Activated CD8-positive, alpha-beta memory T cell treated with anti-CD3 and anti-CD28 coated beads, Interleukin-2, amount 10 ng/mL, durations not matched to agents 7 days and 5 days (primary cell): Measurements from ENCODE around the gene BLOC1S3. TPM values are rescaled to one million over a fixed set of nuclear protein-coding genes. Genes with fewer than 3 reads are reported as not detected.
"Not testable (repeated sequence)": the region's sequence is repeated elsewhere in the genome, so short reads cannot be mapped to it uniquely, and the experiment has no call there.

ENCODE experiments used
- ATAC-seq: fragments of 150-1000 bp; cut with Tn5 transposase; one replicate; pipeline ENCODE4 v1.10.0; 2021; ENCODE audit warnings: moderate library complexity
- CTCF ChIA-PET: fragments of 350-600 bp; sonication (Branson Sonifier 250); formaldehyde crosslinking; loops from one replicate; lab custom pipeline; 2021; ENCODE audit warnings: antibody characterized with exemption; lab: Charles Lee
- DNase-seq: peaks from one replicate; pipeline ENCODE4 v3.0.0-alpha.2; 2020
- H3K27ac Mint-ChIP-seq: one replicate; pipeline ENCODE4 v1.8.0; 2021; ENCODE audit warnings: mild to moderate bottlenecking, mixed read lengths
- H3K27me3 Mint-ChIP-seq: one replicate; pipeline ENCODE4 v1.8.0; 2021; ENCODE audit warnings: mixed read lengths
- H3K36me3 Mint-ChIP-seq: one replicate; pipeline ENCODE4 v1.8.0; 2021; ENCODE audit warnings: mild to moderate bottlenecking, mixed read lengths
- H3K4me1 Mint-ChIP-seq: one replicate; pipeline ENCODE4 v1.8.0; 2021; ENCODE audit warnings: mixed read lengths
- H3K4me3 Mint-ChIP-seq: one replicate; pipeline ENCODE4 v1.8.0; 2021; ENCODE audit warnings: mild to moderate bottlenecking, moderate library complexity, mixed read lengths
- H3K9me3 Mint-ChIP-seq: one replicate; pipeline ENCODE4 v1.8.0; 2022; ENCODE audit warnings: low read depth, mixed read lengths
- total RNA-seq, 2 experiments: library from RNA; stranded (reverse); gene quantifications; one replicate each; pipeline ENCODE4 v1.2.3, GENCODE V29; 2021

The BLOC1S3 gene
- total RNA-seq, 2 experiments from 2014 or later = 15.7 to 17.6 TPM

- ATAC-seq (no peak), DNase-seq (no peak)
- Mint-ChIP-seq H3K9me3 (no peaks in the 10 kb centered on the region), H3K27me3 (peaks cover 56% of the 10 kb centered on the region), H3K4me3 (no peak overlapping the region), H3K4me1 (peaks cover 3% of the 10 kb centered on the region), H3K36me3 (no peaks in the 10 kb centered on the region), H3K27ac (no peak overlapping the region)
- CTCF ChIA-PET = no interaction called here
These were observed 38.8 kb downstream of the BLOC1S3 start for GRCh38 chr19:45217193-45217956.

DNA sequence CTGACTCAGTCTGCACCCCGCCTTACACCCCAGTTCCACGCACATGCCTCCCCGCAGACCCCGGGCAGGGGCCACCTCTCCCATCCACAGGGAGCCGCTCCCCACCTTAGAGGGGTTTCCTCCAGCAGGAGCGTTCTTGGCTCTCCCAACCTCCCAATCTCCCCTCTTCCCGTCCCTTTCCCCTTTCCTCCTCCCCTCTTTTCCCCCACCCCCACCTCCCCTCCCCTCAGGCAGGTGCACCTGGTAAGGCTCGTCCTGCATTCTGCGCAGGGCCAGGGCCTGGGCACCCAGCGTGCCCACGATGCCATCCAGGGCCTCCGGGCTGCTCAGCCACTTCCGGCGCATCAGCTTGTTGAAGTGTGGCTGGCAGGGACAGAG is 39.4 kb downstream of the BLOC1S3 start:
- CTCF ChIA-PET = no interaction called here
- no peak for DNase-seq
- H3K27ac Mint-ChIP-seq = no peak overlapping the region
- H3K27me3 Mint-ChIP-seq = peaks cover 58% of the 10 kb centered on the region
- ATAC-seq = no peak
- peaks cover 3% of the 10 kb centered on the region for H3K4me1 Mint-ChIP-seq
- no peaks in the 10 kb centered on the region for H3K36me3 Mint-ChIP-seq
- no peak overlapping the region for H3K4me3 Mint-ChIP-seq
- no peaks in the 10 kb centered on the region for H3K9me3 Mint-ChIP-seq

DNA sequence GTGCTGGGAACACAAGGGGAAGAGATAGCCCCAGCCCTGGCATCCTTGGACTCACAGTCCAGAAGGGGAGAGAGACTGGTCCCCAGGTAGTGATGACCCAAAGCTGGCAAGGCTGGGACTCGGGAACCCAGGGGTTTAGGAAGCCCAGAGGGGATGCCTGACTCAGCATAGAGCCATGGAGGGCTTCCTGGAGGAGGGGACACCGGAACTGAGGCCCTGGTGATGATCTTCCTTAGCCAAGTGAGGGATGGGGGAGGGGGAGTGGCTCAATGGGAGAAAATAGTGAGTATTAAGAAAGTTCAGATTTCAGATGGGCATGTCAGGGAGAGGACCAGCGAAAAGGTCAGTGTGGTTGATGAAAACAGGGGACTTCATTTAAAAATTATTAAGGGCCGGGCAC is 39.8 kb downstream of the BLOC1S3 start:
- no peaks in the 10 kb centered on the region for H3K9me3 Mint-ChIP-seq
- H3K27ac Mint-ChIP-seq = no peak overlapping the region
- ATAC-seq (no peak), DNase-seq (no peak)
- peaks cover 3% of the 10 kb centered on the region for H3K4me1 Mint-ChIP-seq
- no peak overlapping the region for H3K4me3 Mint-ChIP-seq
- H3K36me3 Mint-ChIP-seq = no peaks in the 10 kb centered on the region
- CTCF ChIA-PET = interaction anchor here (0.7 kb wide), 1 partner anchor 116 kb away, joined by 4 read pairs; no protein-coding TSS in a partner anchor
- peaks cover 58% of the 10 kb centered on the region for H3K27me3 Mint-ChIP-seq

- CTCF ChIA-PET = interaction anchor here (0.7 kb wide), 2 partner anchors 116 to 196 kb away, joined by 4 read pairs; no protein-coding TSS in a partner anchor
- H3K9me3 Mint-ChIP-seq = no peaks in the 10 kb centered on the region
- ATAC-seq (no peak), DNase-seq (no peak)
- no peak overlapping the region for H3K27ac Mint-ChIP-seq
- peaks cover 55% of the 10 kb centered on the region for H3K27me3 Mint-ChIP-seq
- H3K4me1 Mint-ChIP-seq = peaks cover 3% of the 10 kb centered on the region
- H3K4me3 Mint-ChIP-seq = no peak overlapping the region
- no peaks in the 10 kb centered on the region for H3K36me3 Mint-ChIP-seq
These were observed 40.5 kb downstream of the BLOC1S3 start for GRCh38 chr19:45218911-45219743.

DNA sequence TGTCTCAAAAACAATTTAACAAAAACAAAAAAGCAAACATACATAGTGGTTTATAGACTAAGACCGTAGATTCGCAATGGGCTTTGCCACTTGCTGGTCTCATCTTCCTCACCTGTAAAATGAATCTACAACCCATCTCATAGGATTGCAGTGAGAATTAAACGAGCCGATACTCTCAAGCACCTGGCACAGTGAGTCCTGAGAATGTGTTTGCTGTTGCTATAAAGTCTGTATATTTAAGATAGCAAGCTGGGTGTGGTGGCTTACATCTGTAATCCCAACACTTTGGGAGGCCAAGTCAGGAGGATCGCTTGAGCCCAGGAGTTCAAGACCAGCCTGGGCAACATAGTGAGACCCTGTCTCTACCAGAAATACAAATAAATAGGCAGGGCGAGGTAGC is 44.1 kb downstream of the BLOC1S3 start:
- H3K9me3 Mint-ChIP-seq = no peaks in the 10 kb centered on the region
- no peak for DNase-seq
- no peaks in the 10 kb centered on the region for H3K36me3 Mint-ChIP-seq
- CTCF ChIA-PET = interaction anchor here (1.2 kb wide), 1 partner anchor 26 kb away, joined by 4 read pairs; no protein-coding TSS in a partner anchor
- no peak overlapping the region for H3K4me3 Mint-ChIP-seq
- peaks cover 27% of the 10 kb centered on the region for H3K27me3 Mint-ChIP-seq
- peaks cover 3% of the 10 kb centered on the region for H3K4me1 Mint-ChIP-seq
- H3K27ac Mint-ChIP-seq = no peak overlapping the region
- ATAC-seq = no peak

- no peak overlapping the region for H3K27ac Mint-ChIP-seq
- H3K27me3 Mint-ChIP-seq = peaks cover 18% of the 10 kb centered on the region
- no peak for ATAC-seq
- peaks cover 3% of the 10 kb centered on the region for H3K4me1 Mint-ChIP-seq
- H3K36me3 Mint-ChIP-seq = no peaks in the 10 kb centered on the region
- no peaks in the 10 kb centered on the region for H3K9me3 Mint-ChIP-seq
- CTCF ChIA-PET = interaction anchor here (1.2 kb wide), 2 partner anchors 25 to 164 kb away, joined by 3 to 4 read pairs; no protein-coding TSS in a partner anchor
- no peak overlapping the region for H3K4me3 Mint-ChIP-seq
- DNase-seq = no peak
These were observed 45.3 kb downstream of the BLOC1S3 start for GRCh38 chr19:45223879-45224278.

DNA sequence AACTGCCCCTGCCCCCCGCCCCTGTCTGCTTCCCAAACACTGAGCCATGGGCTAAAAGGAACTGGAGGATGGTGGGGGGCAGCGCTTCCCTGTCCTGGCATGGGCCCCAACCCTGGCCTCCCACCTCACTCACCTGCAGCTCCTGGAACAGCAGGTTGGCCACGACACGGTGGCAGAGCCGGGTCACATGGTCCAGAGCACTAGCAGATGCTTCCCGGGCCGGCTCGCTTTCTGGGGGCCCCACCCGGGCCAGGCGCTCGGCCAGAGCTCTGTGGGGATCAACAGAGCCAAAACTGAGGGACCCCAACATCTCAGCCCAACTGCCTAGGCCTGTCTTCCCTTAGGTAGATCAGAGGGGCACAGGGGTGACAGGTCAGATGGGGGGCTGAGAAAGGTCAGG is 46.1 kb downstream of the BLOC1S3 start:
- ATAC-seq (no peak), DNase-seq (no peak)
- CTCF ChIA-PET = no interaction called here
- Mint-ChIP-seq H3K27ac (no peak overlapping the region), H3K27me3 (peaks cover 13% of the 10 kb centered on the region), H3K9me3 (no peaks in the 10 kb centered on the region), H3K4me1 (no peaks in the 10 kb centered on the region), H3K4me3 (no peak overlapping the region), H3K36me3 (no peaks in the 10 kb centered on the region)

DNA sequence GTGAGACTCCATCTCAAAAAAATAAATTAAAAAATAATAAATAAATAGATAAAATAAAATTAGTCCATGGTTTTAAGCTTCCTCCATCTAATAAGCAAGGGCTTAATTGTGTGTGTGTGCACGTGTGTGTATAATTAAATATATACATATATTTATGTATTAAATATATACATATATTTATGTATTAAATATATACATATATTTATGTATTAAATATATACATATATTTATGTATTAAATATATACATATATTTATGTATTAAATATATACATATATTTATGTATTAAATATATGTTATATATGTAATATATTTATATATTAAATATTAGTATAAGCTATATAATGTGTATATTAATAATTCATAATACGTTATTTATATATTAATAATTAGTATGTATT is 50.5 kb downstream of the BLOC1S3 start:
- H3K9me3 Mint-ChIP-seq, H3K4me3 Mint-ChIP-seq, H3K27ac Mint-ChIP-seq, DNase-seq, H3K36me3 Mint-ChIP-seq, H3K4me1 Mint-ChIP-seq, ATAC-seq: not testable (repeated sequence)
- CTCF ChIA-PET = interaction anchor here (0.6 to 1.3 kb wide), 3 partner anchors 20 to 1507 kb away, joined by 3 to 4 read pairs (median 3); no protein-coding TSS in a partner anchor
- H3K27me3 Mint-ChIP-seq = peaks cover 10% of the 10 kb centered on the region

Other genes starting within 250 kb of the BLOC1S3 start
- gene APOC4, start 236.5 kb upstream of the BLOC1S3 start, total RNA-seq = not detected
- gene APOC2, start 232.7 kb upstream of the BLOC1S3 start, total RNA-seq = not detected
- 10 to 100 TPM; 73.0 to 74.7 TPM for gene CLPTM1, start 223.4 kb upstream of the BLOC1S3 start, total RNA-seq
- gene RELB, start 177.3 kb upstream of the BLOC1S3 start, total RNA-seq = 10 to 100 TPM; 22.4 to 58.8 TPM
- 100 to 1,000 TPM; 114 to 121 TPM for gene CLASRP, start 139.7 kb upstream of the BLOC1S3 start, total RNA-seq
- gene ZNF296, start 102.3 kb upstream of the BLOC1S3 start, total RNA-seq = 1 to 10 TPM; 5.3 to 9.5 TPM
- 10 to 100 TPM; 26.2 to 34.4 TPM for gene GEMIN7, start 99.5 kb upstream of the BLOC1S3 start, total RNA-seq
- gene PPP1R37, start 85.6 kb upstream of the BLOC1S3 start, total RNA-seq = 10 to 100 TPM; 18.7 to 30.0 TPM
- under 1 TPM; 0.14 to 0.18 TPM for gene NKPD1, start 17.8 kb upstream of the BLOC1S3 start, total RNA-seq
- gene TRAPPC6A, start 547 bp upstream of the BLOC1S3 start, total RNA-seq = 10 to 100 TPM; 50.3 to 50.6 TPM
- not detected for gene EXOC3L2, start 66.6 kb downstream of the BLOC1S3 start, total RNA-seq
- 10 to 100 TPM; 25.9 to 29.4 TPM for gene MARK4, start 72.5 kb downstream of the BLOC1S3 start, total RNA-seq
- not detected for gene CKM, start 144.1 kb downstream of the BLOC1S3 start, total RNA-seq
- gene KLC3, start 162.0 kb downstream of the BLOC1S3 start, total RNA-seq = not detected
- gene ERCC2, start 191.8 kb downstream of the BLOC1S3 start, total RNA-seq = 10 to 100 TPM; 26.1 to 26.8 TPM
- gene PPP1R13L, start 226.3 kb downstream of the BLOC1S3 start, total RNA-seq = 10 to 100 TPM in 1 of 2 experiments, 1 to 10 TPM in 1; 6.4 to 11.7 TPM
- gene POLR1G, start 227.9 kb downstream of the BLOC1S3 start, total RNA-seq = 10 to 100 TPM in 1 of 2 experiments, 1 to 10 TPM in 1; 8.9 to 12.2 TPM
- gene ERCC1, start 245.1 kb downstream of the BLOC1S3 start, total RNA-seq = 10 to 100 TPM; 62.5 to 73.4 TPM